Activated CD4-positive, alpha-beta T cell treated with anti-CD3 and anti-CD28 coated beads, Interleukin-2, amount 50 U/mL, for 48 hours (primary cell): Measurements from ENCODE around the gene PEAK1.

Experiments used
- DNase-seq, 2 experiments: peaks; one replicate each; pipeline ENCODE4 v3.0.0-alpha.2; 2020

Gene PEAK1

GRCh38 chr15:77358545-77359240 is 61.2 kb downstream of the PEAK1 start:
- DNase-seq: no peak

GRCh38 chr15:77356305-77356704 is 63.6 kb downstream of the PEAK1 start:
- DNase-seq: no peak

- DNase-seq: no peak
These were observed 64.6 kb downstream of the PEAK1 start for GRCh38 chr15:77355321-77355720.

GRCh38 chr15:77354063-77354462 is 65.8 kb downstream of the PEAK1 start:
- no peak for DNase-seq

GRCh38 chr15:77352887-77353286 is 67.0 kb downstream of the PEAK1 start:
- DNase-seq: no peak

GRCh38 chr15:77350792-77351191 is 69.1 kb downstream of the PEAK1 start:
- DNase-seq: no peak

- no peak for DNase-seq
These were observed 70.2 kb downstream of the PEAK1 start for GRCh38 chr15:77349666-77350065.

- no peak for DNase-seq
These were observed 71.4 kb downstream of the PEAK1 start for GRCh38 chr15:77348511-77348910.

- DNase-seq: no peak
These were observed 72.7 kb downstream of the PEAK1 start for GRCh38 chr15:77347197-77347596.

- no peak for DNase-seq
These were observed 73.5 kb downstream of the PEAK1 start for GRCh38 chr15:77346245-77347036.

GRCh38 chr15:77342807-77343206 is 77.1 kb downstream of the PEAK1 start:
- no peak for DNase-seq

- DNase-seq: no peak
These were observed 79.7 kb downstream of the PEAK1 start for GRCh38 chr15:77340245-77340644.

- DNase-seq: no peak
These were observed 83.9 kb downstream of the PEAK1 start for GRCh38 chr15:77336006-77336405.

- no peak for DNase-seq
These were observed 84.6 kb downstream of the PEAK1 start for GRCh38 chr15:77335298-77335697.

- DNase-seq: no peak
These were observed 86.7 kb downstream of the PEAK1 start for GRCh38 chr15:77333166-77333565.

GRCh38 chr15:77329202-77329601 is 90.7 kb downstream of the PEAK1 start:
- DNase-seq: no peak

GRCh38 chr15:77327844-77328529 is 91.9 kb downstream of the PEAK1 start:
- DNase-seq: no peak

GRCh38 chr15:77327168-77327567 is 92.7 kb downstream of the PEAK1 start:
- DNase-seq: no peak

- no peak for DNase-seq
These were observed 93.5 kb downstream of the PEAK1 start for GRCh38 chr15:77326366-77326765.

GRCh38 chr15:77312523-77312922 is 107.4 kb downstream of the PEAK1 start:
- DNase-seq: no peak

- no peak for DNase-seq
These were observed 108.1 kb downstream of the PEAK1 start for GRCh38 chr15:77311618-77312398.

GRCh38 chr15:77311020-77311419 is 108.9 kb downstream of the PEAK1 start:
- no peak for DNase-seq

GRCh38 chr15:77309392-77309791 is 110.5 kb downstream of the PEAK1 start:
- DNase-seq: no peak
